GM21447 (cell line): Measurements from ENCODE around the gene ARHGEF28.

ENCODE experiments used
- ATAC-seq: cut with Tn5 transposase; IDR thresholded peaks from one replicate; pipeline ENCODE4 v1.9.1; 2021; ENCODE audit not compliant: unreplicated experiment

Gene ARHGEF28

GRCh38 chr5:73691302-73692080, 65.5 kb downstream of the ARHGEF28 start:
- no peak for ATAC-seq

DNA sequence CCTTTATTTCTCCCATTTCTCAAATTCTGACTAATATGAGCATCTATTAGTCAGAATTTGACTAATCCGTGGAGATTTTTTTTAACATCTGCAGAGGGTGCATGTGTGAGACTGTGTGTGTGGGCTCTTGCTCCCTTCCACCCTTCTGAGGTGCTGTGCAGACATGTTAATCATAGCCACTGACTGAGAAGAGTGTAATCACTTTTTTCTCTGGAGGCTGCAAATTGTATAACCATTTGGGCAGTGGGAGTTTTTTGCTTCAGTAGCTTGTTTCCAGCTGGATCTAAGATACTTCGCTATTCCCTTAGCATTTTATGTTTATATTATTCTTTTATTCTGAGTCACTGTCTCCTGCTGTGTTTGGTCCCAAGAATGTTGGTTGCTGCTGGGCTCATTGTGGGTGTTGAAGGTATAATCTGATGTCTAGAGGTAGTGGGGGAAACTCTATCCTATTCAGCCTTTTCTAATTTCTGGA, 66.2 kb downstream of the ARHGEF28 start:
- no peak for ATAC-seq

GRCh38 chr5:73692981-73693380, 67.0 kb downstream of the ARHGEF28 start:
- ATAC-seq = no peak

DNA sequence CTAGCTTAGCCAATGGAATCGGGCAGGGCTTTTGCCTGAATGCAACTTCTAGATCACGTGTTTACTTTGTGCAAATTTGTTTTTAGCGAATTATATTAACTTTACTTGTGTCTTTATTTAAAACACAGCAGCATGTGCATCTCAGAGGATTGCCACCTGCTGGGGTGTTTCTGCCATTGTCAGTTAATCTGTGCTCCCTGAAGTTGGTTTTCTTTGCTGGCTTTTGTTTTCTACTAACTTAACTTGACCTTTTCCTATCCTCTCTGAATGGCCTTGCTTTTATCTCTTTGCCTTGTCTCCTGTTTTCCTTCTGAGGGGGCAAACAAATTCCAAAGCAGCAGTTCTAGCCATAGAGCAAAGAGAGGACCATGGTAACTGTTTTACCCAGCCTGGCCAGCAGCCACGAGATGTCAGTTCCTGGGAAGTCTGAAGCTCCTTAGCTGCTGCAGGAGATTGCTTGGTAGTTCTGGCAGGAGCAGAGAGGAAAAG, 67.6 kb downstream of the ARHGEF28 start:
- ATAC-seq = peak; percentile 21

- peak; percentile 89 for ATAC-seq
Observed at GRCh38 chr5:73694089-73694488, 68.1 kb downstream of the ARHGEF28 start.

- ATAC-seq = no peak
Observed at GRCh38 chr5:73698011-73698410, 72.0 kb downstream of the ARHGEF28 start.

- ATAC-seq = no peak
Observed at GRCh38 chr5:73701566-73701965, 75.6 kb downstream of the ARHGEF28 start.

DNA sequence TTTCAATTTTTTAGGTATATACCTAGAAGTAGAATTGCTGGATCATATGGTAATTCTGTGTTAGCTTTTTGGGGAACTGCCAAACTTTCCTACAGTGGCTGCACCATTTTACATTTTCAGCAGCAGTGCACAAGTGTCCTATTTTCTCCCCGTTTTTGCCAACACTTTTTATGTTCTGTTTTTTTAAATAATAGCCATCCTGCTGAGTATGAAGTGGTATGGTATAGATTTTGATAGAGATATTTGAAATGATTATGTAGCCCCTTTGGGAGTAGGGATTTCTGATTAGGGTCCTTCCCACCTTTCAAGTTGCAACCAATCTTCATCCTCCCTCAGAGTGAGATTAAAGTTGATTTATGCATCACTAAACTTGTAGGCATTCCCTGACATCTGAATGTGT, 76.5 kb downstream of the ARHGEF28 start:
- no peak for ATAC-seq

GRCh38 chr5:73702951-73703350, 77.0 kb downstream of the ARHGEF28 start:
- ATAC-seq = no peak

GRCh38 chr5:73705364-73705763, 79.4 kb downstream of the ARHGEF28 start:
- no peak for ATAC-seq

- no peak for ATAC-seq
Observed at GRCh38 chr5:73706963-73707362, 81.0 kb downstream of the ARHGEF28 start.

DNA sequence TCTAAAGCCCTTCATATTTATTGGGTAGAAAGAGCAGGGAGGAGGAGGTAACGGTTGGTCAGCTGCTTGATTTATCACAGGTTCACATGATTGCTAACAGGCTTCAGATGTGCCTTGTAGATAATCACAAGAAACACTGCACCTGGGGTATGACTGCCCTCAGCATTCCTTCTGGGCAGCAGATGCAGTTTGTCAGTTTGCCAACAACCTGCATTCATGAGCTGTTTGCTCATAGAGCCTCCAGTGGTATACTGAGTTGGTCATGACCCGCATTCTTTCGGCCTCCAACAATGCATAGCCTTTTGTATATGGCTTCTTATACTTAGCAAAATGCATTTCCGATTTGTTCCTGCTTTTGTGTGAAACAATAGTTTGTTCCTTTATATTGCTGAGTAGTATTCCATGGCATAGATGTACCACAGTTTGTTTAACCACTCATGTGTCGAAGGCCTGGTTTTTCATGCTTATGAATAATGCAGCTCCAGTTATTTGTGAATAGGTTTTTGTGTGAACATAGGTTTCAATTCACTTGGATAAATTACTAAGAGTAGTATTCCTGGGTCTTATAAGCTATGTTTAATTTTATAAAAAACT, 83.6 kb downstream of the ARHGEF28 start:
- ATAC-seq = no peak

- ATAC-seq = no peak
Observed at GRCh38 chr5:73716284-73716808, 90.3 kb downstream of the ARHGEF28 start.

GRCh38 chr5:73718762-73719161, 92.8 kb downstream of the ARHGEF28 start:
- ATAC-seq = no peak

- ATAC-seq = no peak
Observed at GRCh38 chr5:73719632-73720031, 93.6 kb downstream of the ARHGEF28 start.

DNA sequence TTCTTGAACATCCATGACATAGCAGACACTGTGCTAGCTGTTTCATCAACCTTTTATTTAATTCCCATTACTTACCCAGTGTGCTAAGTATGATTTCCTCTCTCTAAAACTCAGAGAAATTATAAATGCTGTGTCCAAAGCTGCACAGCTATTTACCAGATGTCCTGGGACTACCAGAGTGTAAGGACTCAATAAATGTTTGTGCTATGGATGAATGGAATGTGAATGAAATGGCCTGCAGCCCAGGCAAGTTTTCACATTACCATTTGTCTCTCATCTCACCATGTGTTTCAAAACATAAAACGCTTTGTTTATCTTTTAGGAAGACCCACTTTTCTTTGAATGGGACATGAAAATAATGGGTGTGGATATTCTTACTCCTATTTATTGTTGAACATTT, 96.2 kb downstream of the ARHGEF28 start:
- ATAC-seq = no peak

DNA sequence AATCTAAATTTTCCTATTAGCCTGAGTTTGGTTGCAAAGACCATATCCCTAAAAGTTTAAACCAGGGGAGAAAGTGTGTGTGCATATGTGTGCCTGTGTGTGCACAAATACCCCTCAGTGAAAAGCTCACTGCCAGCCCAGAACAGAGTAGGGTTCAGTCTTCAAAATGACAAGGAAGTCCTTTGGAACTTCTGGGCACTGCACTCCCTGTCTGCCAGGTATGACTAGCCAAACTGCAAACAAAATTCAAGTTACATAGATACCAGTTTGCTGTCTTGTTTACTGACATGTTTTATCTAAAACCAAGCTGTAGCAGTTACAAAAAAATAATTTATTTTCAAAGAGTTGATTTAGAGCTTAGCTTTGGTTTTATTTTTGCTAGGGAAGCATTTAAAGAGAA, 100.1 kb downstream of the ARHGEF28 start:
- no peak for ATAC-seq

GRCh38 chr5:73726606-73727231, 100.7 kb downstream of the ARHGEF28 start:
- ATAC-seq = no peak

DNA sequence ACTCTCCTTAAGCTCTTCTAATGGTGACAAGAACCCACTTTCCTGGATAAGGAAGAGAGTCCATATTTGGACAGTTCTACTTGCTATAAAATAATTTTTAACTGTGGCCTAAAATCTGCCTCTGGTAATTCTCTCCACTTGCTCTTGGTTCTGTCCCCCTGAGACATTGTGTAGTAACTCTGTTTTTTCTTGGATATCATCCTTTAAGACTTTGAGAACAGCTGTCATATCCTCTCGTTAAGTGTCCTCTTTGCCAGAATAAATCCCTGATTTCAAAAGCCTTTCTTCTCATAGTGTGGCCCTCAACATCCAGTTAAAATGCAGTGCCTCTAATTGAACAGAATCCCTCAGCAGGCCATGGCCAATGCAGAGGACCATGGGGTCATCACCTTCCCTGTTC, 101.5 kb downstream of the ARHGEF28 start:
- ATAC-seq = no peak

DNA sequence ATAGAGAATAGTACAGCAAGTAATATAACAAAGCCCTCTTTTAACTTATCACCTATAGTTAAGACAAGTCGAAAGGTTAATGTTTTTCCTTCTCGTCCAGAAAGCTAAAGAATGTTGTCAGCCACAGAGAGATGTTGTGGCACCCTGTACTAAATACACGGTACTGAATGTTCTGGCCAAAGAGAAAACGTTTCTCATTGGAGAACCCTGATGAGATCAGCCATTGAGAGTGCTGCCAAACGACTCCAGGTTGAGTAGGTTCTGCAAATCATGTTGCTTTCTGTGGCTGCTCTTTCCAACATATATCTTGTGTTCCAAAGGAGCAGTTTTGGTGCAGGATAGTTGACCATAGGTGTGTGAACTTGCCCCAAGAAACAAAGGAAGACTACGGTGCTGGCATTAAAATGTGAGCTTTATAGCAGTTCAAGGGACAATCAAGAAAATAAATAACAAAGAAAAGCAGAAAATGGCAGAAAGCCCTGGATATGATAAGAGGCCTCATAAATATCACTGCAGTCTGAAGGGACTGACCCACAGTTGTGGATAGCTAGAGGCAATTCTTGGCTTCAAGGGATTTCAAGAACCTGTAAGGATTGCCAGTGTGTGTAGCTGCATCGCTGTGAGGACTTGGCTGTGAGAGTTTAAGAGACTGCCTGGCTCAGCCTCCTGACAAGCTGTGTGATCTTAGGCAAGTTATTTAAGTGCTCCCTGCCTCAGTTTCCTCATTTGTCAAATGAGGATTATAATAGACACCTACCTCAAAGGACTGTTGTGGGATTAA, 102.7 kb downstream of the ARHGEF28 start:
- ATAC-seq = no peak

DNA sequence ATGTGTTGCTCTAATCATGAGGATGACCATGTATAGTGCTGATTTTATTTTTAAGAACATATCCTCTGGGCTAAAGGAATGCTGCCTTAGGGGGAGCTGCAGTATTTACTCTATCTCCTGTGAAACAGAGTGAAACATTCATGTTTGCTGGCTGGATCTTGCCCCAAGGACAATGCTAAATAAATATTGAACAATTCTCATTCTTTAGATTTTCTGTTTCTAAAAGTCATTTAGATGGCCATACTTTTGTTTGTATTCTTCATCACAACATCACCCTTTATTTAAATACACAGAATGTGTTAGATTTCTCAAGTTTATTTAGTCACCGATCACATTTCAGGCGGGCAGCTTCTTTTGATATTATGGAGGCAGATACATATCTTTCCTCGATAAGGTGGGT, 103.3 kb downstream of the ARHGEF28 start:
- no peak for ATAC-seq
